GM12878 (cell line): ENCODE measurements around the gene RAPGEF1. TPM values are rescaled to one million over a fixed set of nuclear protein-coding genes. Genes with fewer than 3 reads are reported as not detected.

ENCODE experiments used
- ATAC-seq: fragments of 200-7000 bp; cut with Tn5 transposase; 3 replicates; pipeline ENCODE4 v1.9.1; 2020; ENCODE audit warnings: mild to moderate bottlenecking, moderate library complexity
- BruUV-seq: library from RNA; stranded (reverse); fragments of 400-500 nt; replicated peaks from 2 replicates; lab custom pipeline; 2021; lab: Mats Ljungman, UMichigan
- CTCF ChIA-PET: fragments of 300-600 bp; sonication (Branson Sonifier 250); formaldehyde crosslinking; extraction: SDS; loops from one replicate; lab custom pipeline; 2021; ENCODE audit warnings: inconsistent platforms; lab: Yijun Ruan, JAX
- POLR2A ChIA-PET: fragments of 350-600 bp; formaldehyde crosslinking; extraction: SDS; loops from one replicate; lab custom pipeline; 2021; ENCODE audit warnings: inconsistent platforms; lab: Charles Lee
- RAD21 ChIA-PET: fragments of 300-600 bp; sonication (Branson Sonifier 250); formaldehyde crosslinking; loops from one replicate; lab custom pipeline; 2023; ENCODE audit warnings: antibody characterized with exemption; ENCODE audit not compliant: unreplicated experiment; lab: Charles Lee
- SMC1A ChIA-PET: fragments of 300-600 bp; sonication (Branson Sonifier 250); formaldehyde crosslinking; loops from one replicate; lab custom pipeline; 2023; ENCODE audit not compliant: unreplicated experiment, uncharacterized antibody; lab: Charles Lee
- DNase-seq: peaks from one replicate; pipeline ENCODE4 v3.0.0-alpha.2; 2011; ENCODE audit warnings: low read depth, low spot score
- FAIRE-seq: peaks from 3 replicates; lab custom pipeline; 2011; peaks lifted over from hg19 to GRCh38; lab: Jason Lieb, UNC
- H2AFZ ChIP-seq: 2 replicates; pipeline ENCODE4 v1.6.0; 2011; ENCODE audit warnings: low read depth, low read length, control low read depth; ENCODE audit not compliant: control insufficient read depth
- H3K27ac ChIP-seq: 2 replicates; pipeline ENCODE4 v1.5.1; 2011; ENCODE audit warnings: control low read depth; ENCODE audit not compliant: control insufficient read depth, insufficient read depth
- H3K27me3 ChIP-seq, 2 experiments: replicated peaks in 1 of 2; 2 replicates each; pipeline versions ENCODE4 v1.6.0 to v1.6.1; 2011; ENCODE audit warnings: low read length in 1 of 2; ENCODE audit not compliant: control insufficient read depth in 2 of 2, insufficient read depth in 2 of 2
- H3K36me3 ChIP-seq, 2 experiments: 2 replicates each; pipeline ENCODE4 v1.5.1; 2011; ENCODE audit warnings: low read length in 1 of 2; ENCODE audit not compliant: control insufficient read depth in 2 of 2, insufficient read depth in 2 of 2
- H3K4me1 ChIP-seq: 2 replicates; pipeline ENCODE4 v1.6.1; 2011; ENCODE audit warnings: mild to moderate bottlenecking, low read length, moderate library complexity, mixed read lengths; ENCODE audit not compliant: control insufficient read depth, insufficient read depth
- H3K4me2 ChIP-seq: 2 replicates; pipeline ENCODE4 v1.6.0; 2011; ENCODE audit warnings: control low read depth; ENCODE audit not compliant: control insufficient read depth, insufficient read depth
- H3K4me3 ChIP-seq: fragments of 200-600 bp; sonication (generic); 2 replicates; pipeline ENCODE4 v1.5.1; 2016
- H3K79me2 ChIP-seq: 2 replicates; pipeline ENCODE4 v1.6.0; 2011; ENCODE audit warnings: low read length; ENCODE audit not compliant: control insufficient read depth, insufficient read depth
- H3K9ac ChIP-seq: 2 replicates; pipeline ENCODE4 v1.8.0; 2011; ENCODE audit warnings: low read length, control low read depth, mixed read lengths; ENCODE audit not compliant: control insufficient read depth, insufficient read depth
- H3K9me3 ChIP-seq: replicated peaks from 3 replicates; pipeline ENCODE4 v1.5.1; 2011; ENCODE audit warnings: mild to moderate bottlenecking, low read length; ENCODE audit not compliant: control insufficient read depth, insufficient read depth
- H4K20me1 ChIP-seq: 2 replicates; pipeline ENCODE4 v1.6.0; 2011; ENCODE audit not compliant: control insufficient read depth, insufficient read depth
- EED ChIP-seq: sonication (generic); IDR thresholded peaks from 2 replicates; pipeline ENCODE4 v1.6.1; 2016; ENCODE audit warnings: antibody characterized with exemption, low read depth
- IKZF2 ChIP-seq, 2 experiments: fragments of 450-650 bp; IDR thresholded peaks; 2 replicates each; pipeline ENCODE4 v1.6.1; 2017; ENCODE audit warnings: mild to moderate bottlenecking in 2 of 2, moderate library complexity in 2 of 2
- MEF2A ChIP-seq: IDR thresholded peaks from 2 replicates; pipeline ENCODE4 v1.6.1; 2011; ENCODE audit warnings: low read depth, mild to moderate bottlenecking, low read length, moderate library complexity; ENCODE audit not compliant: insufficient read depth
- NR2C2 ChIP-seq: IDR thresholded peaks from 2 replicates; pipeline ENCODE4 v1.6.1; 2011; ENCODE audit warnings: borderline replicate concordance, low read depth; ENCODE audit not compliant: control insufficient read depth, insufficient read length
- PAX8 ChIP-seq: fragments of 450-650 bp; IDR thresholded peaks from 2 replicates; pipeline ENCODE4 v1.6.1; 2017; ENCODE audit warnings: mild to moderate bottlenecking, moderate library complexity
- PML ChIP-seq: IDR thresholded peaks from 2 replicates; pipeline ENCODE4 v1.6.1; 2012; ENCODE audit warnings: low read length, inconsistent platforms
- RAD51 ChIP-seq: fragments of 450-650 bp; IDR thresholded peaks from 2 replicates; pipeline ENCODE4 v1.6.1; 2016; ENCODE audit warnings: moderate library complexity, mild to moderate bottlenecking, inconsistent platforms
- RB1 ChIP-seq: fragments of 450-650 bp; formaldehyde crosslinking; IDR thresholded peaks from 2 replicates; pipeline ENCODE4 v1.6.1; 2017; ENCODE audit warnings: mild to moderate bottlenecking, borderline replicate concordance
- RELA ChIP-seq: fragments of 450-650 bp; IDR thresholded peaks from 2 replicates; pipeline ENCODE4 v1.8.0; 2014; ENCODE audit warnings: borderline replicate concordance; ENCODE audit not compliant: partially characterized antibody
- RFX5 ChIP-seq: IDR thresholded peaks from 2 replicates; pipeline ENCODE4 v1.6.1; 2011; ENCODE audit warnings: low read depth, low read length, improper control_type of control experiment
- SMAD5 ChIP-seq: IDR thresholded peaks from 2 replicates; pipeline ENCODE4 v1.6.1; 2016; ENCODE audit warnings: antibody characterized with exemption, low read depth
- SREBF2 ChIP-seq: IDR thresholded peaks from 2 replicates; pipeline ENCODE4 v1.6.1; 2012; ENCODE audit warnings: mild to moderate bottlenecking, low read length
- STAT1 ChIP-seq: fragments of 450-650 bp; conservative IDR thresholded peaks from 2 replicates; pipeline ENCODE4 v1.6.1; 2014; ENCODE audit warnings: antibody characterized with exemption, mild to moderate bottlenecking
- WGBS: methylation state at CpG from one replicate; pipeline ENCODE4 v1.1.6; 2016; ENCODE audit warnings: low lambda C conversion rate; ENCODE audit not compliant: insufficient replicate concordance, insufficient coverage; ENCODE audit errors: missing lambda C conversion rate; 5-methylcytosine and 5-hydroxymethylcytosine counted together
- in situ Hi-C: fragments of 300-500 bp; cut with MboI; formaldehyde crosslinking; loops from 9 replicates; pipeline ENCODE4 v1.14.3; 2018; ENCODE audit warnings: mixed read lengths
- intact Hi-C: fragments of 100-400 bp; cut with micrococcal nuclease; formaldehyde crosslinking; loops from one replicate; pipeline ENCODE4 v1.14.2; 2022; ENCODE audit not compliant: unreplicated experiment
- polyA plus RNA-seq, 11 experiments: library from polyadenylated mRNA; depleted of rRNA in 4 of 11; unstranded in 6 of 11; stranded (reverse) in 5 of 11; fragments of >200 nt; fragmentation: Nextera tagmentation in 4 of 11; fragmentation: Illumina TruSeq in 1 of 11; extraction: Ambion mirVana in 4 of 11; extraction: Trizol in 1 of 11; gene quantifications; 1 replicate in 1 of 11; 2 replicates in 10 of 11; pipeline versions ENCODE4 v1.2.1 to v1.2.3, GENCODE V29; 2011 to 2016; ENCODE audit warnings: inconsistent platforms in 2 of 11, missing spikeins in 2 of 11, low read depth in 1 of 11
- total RNA-seq, 4 experiments: library from RNA; depleted of rRNA in 3 of 4; stranded (reverse); fragments of >200 nt in 3 of 4; fragmentation: Illumina TruSeq in 1 of 4; extraction: Trizol in 1 of 4; gene quantifications; 2 replicates each; pipeline versions ENCODE4 v1.2.1 to v1.2.3, GENCODE V29; 2013 to 2021
- TF ChIP-seq, protein P1 (sequence below): fragments of 450-650 bp; formaldehyde crosslinking; IDR thresholded peaks from 2 replicates; pipeline ENCODE4 v1.5.0; 2022; ENCODE audit warnings: mild to moderate bottlenecking, missing genetic modification characterization
- TF ChIP-seq, protein P2 (sequence below): IDR thresholded peaks from 2 replicates; pipeline ENCODE4 v1.6.1; 2012; ENCODE audit warnings: mild to moderate bottlenecking, low read depth, low read length
- TF ChIP-seq, protein P3 (sequence below): fragments of 450-650 bp; formaldehyde crosslinking; IDR thresholded peaks from 2 replicates; pipeline ENCODE4 v1.4.0; 2020; ENCODE audit warnings: mild to moderate bottlenecking, moderate library complexity

The RAPGEF1 gene
- total and polyA plus RNA-seq, 10 of the 15 experiments (the other 5 are each of a cell fraction or from before 2014, with no cell fraction given) = 0.42 to 113 (median 45.9) TPM

DNA sequence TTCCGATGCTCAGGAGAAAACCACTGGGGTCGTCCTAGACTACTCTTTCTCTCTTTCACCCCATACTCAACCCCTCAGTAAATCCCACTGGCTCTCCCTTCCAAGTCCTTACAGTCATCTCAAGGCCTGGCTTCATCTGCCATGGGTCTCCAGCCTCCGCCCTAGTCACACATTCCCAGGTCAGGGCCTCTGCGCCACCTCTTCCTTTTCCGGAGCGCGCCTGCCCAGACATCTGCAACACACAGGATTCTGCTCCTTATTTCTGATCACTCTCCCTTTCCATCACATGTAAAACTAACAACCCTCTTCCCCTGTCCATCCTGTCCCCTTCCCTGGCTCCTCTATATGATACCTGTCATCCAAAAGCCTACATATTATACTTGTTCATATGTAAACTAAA is 39.8 kb downstream of the RAPGEF1 start:
- ChIA-PET CTCF (no interaction called here), SMC1A (no interaction called here), POLR2A (no interaction called here), RAD21 (no interaction called here)
- intact Hi-C loops = loop anchor here (5.0 kb wide), 1 partner anchor 37 kb away; no protein-coding TSS in a partner anchor
- no peak overlapping the region for H2AFZ ChIP-seq
- peaks cover 8 to 14% of the 10 kb centered on the region in 2 experiments; a peak in 3 of 4 replicates for H3K36me3 ChIP-seq
- no peak overlapping the region for H3K9ac ChIP-seq
- DNase-seq (no peak), ATAC-seq (no peak), FAIRE-seq (no peak)
- peaks cover 35% of the 10 kb centered on the region for H3K4me1 ChIP-seq
- H3K4me3 ChIP-seq = no peak overlapping the region
- no peaks in the 10 kb centered on the region; the same call in 1 of the 2 replicates for H4K20me1 ChIP-seq
- BruUV-seq = no TSS peak
- no peak overlapping the region for H3K27ac ChIP-seq
- WGBS = 99% methylated on average over 7 of the region's 7 CpGs
- TF ChIP-seq RAD51 (no peak), SMAD5 (no peak), EED (no peak), PAX8 (no peak), PML (no peak), NR2C2 (no peak), STAT1 (no peak), RELA (no peak), MEF2A (no peak), IKZF2 (IDR thresholded peaks at IDR 0.05) (no peak), SREBF2 (no peak), RFX5 (no peak), RB1 (no peak)
- TF ChIP-seq, protein P1, sequence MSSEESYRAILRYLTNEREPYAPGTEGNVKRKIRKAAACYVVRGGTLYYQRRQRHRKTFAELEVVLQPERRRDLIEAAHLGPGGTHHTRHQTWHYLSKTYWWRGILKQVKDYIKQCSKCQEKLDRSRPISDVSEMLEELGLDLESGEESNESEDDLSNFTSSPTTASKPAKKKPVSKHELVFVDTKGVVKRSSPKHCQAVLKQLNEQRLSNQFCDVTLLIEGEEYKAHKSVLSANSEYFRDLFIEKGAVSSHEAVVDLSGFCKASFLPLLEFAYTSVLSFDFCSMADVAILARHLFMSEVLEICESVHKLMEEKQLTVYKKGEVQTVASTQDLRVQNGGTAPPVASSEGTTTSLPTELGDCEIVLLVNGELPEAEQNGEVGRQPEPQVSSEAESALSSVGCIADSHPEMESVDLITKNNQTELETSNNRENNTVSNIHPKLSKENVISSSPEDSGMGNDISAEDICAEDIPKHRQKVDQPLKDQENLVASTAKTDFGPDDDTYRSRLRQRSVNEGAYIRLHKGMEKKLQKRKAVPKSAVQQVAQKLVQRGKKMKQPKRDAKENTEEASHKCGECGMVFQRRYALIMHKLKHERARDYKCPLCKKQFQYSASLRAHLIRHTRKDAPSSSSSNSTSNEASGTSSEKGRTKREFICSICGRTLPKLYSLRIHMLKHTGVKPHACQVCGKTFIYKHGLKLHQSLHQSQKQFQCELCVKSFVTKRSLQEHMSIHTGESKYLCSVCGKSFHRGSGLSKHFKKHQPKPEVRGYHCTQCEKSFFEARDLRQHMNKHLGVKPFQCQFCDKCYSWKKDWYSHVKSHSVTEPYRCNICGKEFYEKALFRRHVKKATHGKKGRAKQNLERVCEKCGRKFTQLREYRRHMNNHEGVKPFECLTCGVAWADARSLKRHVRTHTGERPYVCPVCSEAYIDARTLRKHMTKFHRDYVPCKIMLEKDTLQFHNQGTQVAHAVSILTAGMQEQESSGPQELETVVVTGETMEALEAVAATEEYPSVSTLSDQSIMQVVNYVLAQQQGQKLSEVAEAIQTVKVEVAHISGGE (CRISPR knock-in tag) = no peak
- TF ChIP-seq, protein P2, sequence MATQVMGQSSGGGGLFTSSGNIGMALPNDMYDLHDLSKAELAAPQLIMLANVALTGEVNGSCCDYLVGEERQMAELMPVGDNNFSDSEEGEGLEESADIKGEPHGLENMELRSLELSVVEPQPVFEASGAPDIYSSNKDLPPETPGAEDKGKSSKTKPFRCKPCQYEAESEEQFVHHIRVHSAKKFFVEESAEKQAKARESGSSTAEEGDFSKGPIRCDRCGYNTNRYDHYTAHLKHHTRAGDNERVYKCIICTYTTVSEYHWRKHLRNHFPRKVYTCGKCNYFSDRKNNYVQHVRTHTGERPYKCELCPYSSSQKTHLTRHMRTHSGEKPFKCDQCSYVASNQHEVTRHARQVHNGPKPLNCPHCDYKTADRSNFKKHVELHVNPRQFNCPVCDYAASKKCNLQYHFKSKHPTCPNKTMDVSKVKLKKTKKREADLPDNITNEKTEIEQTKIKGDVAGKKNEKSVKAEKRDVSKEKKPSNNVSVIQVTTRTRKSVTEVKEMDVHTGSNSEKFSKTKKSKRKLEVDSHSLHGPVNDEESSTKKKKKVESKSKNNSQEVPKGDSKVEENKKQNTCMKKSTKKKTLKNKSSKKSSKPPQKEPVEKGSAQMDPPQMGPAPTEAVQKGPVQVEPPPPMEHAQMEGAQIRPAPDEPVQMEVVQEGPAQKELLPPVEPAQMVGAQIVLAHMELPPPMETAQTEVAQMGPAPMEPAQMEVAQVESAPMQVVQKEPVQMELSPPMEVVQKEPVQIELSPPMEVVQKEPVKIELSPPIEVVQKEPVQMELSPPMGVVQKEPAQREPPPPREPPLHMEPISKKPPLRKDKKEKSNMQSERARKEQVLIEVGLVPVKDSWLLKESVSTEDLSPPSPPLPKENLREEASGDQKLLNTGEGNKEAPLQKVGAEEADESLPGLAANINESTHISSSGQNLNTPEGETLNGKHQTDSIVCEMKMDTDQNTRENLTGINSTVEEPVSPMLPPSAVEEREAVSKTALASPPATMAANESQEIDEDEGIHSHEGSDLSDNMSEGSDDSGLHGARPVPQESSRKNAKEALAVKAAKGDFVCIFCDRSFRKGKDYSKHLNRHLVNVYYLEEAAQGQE = no peak
- TF ChIP-seq, protein P3, sequence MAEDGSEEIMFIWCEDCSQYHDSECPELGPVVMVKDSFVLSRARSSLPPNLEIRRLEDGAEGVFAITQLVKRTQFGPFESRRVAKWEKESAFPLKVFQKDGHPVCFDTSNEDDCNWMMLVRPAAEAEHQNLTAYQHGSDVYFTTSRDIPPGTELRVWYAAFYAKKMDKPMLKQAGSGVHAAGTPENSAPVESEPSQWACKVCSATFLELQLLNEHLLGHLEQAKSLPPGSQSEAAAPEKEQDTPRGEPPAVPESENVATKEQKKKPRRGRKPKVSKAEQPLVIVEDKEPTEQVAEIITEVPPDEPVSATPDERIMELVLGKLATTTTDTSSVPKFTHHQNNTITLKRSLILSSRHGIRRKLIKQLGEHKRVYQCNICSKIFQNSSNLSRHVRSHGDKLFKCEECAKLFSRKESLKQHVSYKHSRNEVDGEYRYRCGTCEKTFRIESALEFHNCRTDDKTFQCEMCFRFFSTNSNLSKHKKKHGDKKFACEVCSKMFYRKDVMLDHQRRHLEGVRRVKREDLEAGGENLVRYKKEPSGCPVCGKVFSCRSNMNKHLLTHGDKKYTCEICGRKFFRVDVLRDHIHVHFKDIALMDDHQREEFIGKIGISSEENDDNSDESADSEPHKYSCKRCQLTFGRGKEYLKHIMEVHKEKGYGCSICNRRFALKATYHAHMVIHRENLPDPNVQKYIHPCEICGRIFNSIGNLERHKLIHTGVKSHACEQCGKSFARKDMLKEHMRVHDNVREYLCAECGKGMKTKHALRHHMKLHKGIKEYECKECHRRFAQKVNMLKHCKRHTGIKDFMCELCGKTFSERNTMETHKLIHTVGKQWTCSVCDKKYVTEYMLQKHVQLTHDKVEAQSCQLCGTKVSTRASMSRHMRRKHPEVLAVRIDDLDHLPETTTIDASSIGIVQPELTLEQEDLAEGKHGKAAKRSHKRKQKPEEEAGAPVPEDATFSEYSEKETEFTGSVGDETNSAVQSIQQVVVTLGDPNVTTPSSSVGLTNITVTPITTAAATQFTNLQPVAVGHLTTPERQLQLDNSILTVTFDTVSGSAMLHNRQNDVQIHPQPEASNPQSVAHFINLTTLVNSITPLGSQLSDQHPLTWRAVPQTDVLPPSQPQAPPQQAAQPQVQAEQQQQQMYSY = no peak
- H3K27me3 ChIP-seq = no peaks in the 10 kb centered on the region
- H3K4me2 ChIP-seq = no peak overlapping the region
- no peaks in the 10 kb centered on the region for H3K9me3 ChIP-seq
- H3K79me2 ChIP-seq = peaks cover 97% of the 10 kb centered on the region
- in situ Hi-C loops = loop anchor here (25.0 kb wide), 1 partner anchor 1663 kb away; the partner anchor contains the start of gene FNBP1
